NCI-H146 treated with DMSO at 0.1 percent for 48 hours (cell line): ENCODE measurements around the gene MCF2L2.
"Not testable (repeated sequence)": the region's sequence is repeated elsewhere in the genome, so short reads cannot be mapped to it uniquely, and the experiment has no call there.

Source experiments
- DNase-seq: peaks from one replicate; lab custom pipeline; 2025; ENCODE audit not compliant: unreplicated experiment; lab: John Stamatoyannopoulos, UW

MCF2L2 gene

DNA sequence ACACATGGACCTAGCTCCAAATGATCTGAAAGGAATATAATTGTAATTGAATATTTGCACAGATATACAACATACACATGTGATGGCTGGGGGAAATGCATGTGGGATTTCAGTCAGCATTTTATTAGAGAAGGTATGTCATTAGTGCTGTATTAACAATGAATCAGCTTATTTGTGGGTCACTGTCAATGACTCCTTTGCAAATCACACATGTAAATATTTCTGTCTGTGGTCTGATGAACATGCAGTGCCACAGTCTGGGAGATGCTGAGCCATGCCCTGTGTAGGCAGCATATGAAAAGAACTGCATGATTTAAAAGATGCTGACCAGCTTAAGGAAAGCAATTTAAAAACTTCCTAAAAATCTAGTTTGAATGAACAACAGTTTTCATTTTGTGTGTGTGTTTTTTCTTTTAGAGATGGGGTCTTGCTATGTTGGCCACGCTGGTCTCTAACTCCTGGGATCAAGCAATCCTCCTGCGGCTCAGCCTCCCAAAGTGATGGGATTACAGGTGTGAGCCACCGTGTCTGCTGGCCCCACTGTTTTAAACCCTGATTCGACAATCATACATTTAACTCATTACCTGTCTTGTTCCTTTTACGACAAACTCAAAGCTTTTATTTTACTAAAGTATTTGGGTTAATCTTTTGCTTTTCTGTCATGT, 176.2 kb downstream of the MCF2L2 start:
- DNase-seq, result no peak

DNA sequence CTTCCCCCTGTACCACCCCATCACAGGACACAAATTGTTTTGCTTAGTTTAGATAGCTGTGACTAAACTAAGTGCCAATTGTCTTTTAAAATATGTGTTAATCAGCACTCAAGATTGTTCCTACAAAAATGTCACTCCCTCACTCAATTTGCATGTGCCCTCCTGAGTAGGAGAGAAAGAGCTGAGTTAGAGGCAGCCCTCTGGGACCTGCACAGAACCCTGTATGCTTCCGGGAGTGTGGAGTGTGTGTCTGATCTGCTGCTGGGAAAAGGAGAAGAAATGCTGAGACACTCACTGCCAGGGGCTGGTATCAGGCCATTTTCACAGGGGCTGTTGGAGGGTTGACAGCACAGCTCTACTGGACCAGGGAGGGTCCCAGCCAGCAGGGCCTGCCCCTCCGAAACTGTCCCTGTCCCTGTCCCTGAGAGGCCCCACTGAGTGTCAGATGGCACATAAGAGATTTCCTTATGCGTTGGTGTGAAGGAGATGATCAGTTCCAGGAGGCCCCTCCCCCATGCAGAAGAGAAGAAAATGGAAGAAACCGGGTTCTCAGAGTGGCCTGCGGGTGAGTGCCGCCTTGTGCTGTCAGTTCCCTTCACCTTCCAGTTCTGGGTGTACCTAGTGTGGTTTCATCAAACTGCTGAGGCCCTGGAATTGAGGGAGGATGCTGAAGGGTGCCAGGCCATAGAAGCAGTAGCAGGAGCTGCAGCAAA, 179.3 kb downstream of the MCF2L2 start:
- no peak for DNase-seq

DNA sequence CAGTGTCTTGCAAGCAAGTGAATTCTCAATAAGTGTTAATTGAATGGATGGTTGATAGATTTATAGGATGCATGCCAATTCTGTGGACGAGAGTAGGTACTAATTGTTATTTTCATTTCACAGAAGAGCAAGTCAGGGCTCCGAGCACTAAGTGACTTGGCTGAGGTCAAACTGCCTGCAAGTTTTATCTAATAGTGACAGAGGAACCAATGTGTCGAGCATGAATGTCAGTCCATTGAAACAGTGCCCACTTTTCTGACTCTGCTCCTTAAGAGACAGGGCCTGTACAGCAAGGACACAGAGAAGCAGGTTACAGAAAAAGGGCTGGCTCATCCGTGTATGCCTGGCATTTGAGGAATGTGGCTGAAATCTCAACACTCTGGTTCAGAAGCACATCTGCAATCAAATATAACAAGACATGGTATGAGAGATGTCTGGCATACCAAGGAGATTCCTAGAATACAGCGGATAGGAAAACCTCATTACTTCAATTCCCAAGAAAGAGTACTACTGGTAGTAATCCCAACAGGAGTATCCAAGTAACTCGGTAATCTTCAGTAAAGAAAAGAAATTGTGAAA, 181.3 kb downstream of the MCF2L2 start:
- DNase-seq, result no peak

DNA sequence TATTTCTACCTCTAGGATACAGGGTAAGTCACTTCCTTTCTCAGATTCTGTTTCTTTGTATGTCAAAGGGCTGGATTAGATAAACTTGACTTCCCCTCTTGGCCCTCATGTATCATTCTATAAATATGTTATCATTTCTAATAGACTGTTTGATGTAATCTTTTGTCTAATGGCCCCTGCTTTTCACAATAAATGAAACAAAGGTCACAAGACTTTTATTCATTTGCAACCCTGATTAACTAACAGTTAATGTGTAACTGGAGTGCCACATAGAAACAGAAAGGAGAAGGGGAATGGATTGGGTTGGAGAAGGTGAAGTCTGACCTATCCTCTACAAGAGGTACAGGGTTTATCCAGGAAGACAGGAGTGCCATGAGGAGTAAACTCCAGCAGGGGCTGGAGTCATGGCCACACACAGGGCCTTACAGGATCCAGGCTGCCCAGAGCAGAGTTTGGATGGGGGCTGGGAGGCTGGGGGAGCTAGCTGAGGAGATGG, 183.4 kb downstream of the MCF2L2 start:
- no peak for DNase-seq

DNA sequence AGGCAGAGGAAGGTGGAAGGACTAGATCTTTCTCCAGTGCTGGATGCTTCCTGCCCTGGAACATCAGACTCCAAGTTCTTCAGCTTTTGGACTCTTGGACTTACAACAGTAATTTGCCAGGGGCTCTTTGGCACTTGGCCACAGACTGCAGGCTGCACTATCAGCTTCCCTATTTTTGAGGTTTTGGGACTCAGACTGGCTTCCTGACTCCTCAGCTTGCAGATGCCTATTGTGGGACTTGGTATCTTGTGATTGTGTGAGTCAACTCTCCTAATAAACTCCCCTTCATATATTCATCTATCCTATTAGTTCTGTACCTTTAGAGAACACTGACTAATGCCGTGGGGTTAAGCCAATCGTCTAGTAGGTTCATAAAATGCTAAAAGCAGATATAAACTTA, 184.2 kb downstream of the MCF2L2 start:
- no peak for DNase-seq

DNA sequence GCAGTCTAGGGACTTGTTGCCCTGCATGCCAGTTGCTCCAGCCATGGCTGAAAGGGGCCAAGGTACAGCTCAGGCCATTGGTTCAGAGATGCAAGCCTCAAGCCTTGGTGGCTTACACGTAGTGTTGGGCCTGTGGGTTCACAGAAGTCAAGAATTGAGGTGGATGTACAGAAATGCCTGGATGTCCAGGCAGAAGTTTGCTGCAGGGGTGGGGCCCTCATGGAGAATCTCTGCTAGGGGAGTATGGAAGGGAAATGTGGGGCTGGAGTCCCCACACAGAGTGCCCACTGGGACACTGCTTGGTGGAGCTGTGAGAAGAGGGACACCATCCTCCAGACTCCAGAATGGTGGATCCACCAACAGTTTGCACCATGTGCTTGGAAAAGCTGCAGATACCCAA, 186.0 kb downstream of the MCF2L2 start:
- DNase-seq, result no peak

DNA sequence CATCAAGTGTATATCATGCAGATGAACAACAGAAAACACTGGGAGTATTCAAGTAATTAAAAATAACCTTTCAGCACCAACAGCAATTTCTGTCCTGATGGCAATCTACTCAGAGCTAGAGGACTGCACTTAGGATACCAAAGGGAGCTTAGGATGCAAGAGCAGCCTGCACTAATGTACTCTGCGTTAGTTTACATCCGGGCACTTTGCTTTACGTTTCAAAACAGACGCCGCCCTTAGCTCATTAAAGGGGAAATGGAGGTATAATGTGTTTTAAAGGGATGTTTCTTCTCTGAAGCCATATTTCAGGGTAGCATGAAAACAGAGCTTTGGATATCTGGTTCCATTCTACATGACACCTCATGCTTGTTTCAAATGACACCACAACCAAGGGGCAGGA, 189.4 kb downstream of the MCF2L2 start:
- DNase-seq, result no peak

DNA sequence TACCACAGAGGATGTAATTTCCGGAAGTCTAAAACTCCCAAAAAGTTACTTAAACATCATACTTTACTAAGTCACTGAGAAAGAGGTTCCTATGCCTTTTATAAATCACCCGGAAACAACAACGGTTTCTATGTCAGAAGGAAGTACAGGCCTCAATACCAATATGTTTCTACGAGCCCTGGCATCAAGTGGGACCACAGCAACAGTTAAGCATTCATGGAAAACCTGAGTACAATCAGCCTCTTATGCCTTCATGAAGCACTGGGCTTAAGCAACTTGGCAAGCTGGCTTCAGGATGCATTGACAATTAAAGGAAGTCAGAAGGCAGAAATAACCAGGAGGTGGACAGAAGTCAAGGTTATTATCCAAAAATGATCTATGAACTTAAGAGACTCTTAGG, 194.5 kb downstream of the MCF2L2 start:
- DNase-seq, result no peak

DNA sequence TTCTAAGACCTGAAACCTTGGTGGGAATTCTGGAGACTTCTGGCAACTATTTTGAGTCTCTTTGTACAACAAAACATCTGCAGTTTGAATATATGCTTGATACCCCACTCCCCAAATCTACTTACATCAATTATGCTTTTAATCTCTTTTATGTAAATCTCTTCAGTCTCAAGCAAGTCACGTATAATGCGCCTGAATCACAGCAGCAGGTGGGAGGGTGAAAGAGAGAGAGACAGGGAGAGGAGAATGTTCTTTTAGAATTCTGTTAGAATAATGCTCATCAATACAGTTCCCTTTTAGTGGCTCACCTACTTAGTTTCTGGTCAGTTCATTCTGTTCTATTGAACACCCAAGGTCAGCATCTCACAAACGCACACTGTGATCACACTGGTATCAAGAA, 197.6 kb downstream of the MCF2L2 start:
- no peak for DNase-seq

DNA sequence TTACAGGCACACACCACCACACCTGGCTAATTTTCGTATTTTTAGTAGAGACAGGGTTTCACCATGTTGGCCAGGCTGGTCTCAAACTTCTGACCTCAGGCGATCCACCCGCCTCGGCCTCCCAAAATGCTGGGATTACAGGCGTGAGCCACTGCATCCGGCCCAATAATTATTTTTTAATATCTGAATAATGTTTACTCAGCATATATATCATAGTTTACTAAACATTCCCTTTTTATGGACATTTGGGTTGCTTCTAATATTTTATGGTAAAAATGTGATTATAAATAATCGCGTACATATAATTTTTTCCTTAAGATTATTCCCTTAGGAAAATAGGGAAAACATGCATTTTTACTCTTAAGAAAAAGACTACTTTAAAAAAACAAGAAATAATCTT, 198.2 kb downstream of the MCF2L2 start:
- DNase-seq, result not testable (repeated sequence)

DNA sequence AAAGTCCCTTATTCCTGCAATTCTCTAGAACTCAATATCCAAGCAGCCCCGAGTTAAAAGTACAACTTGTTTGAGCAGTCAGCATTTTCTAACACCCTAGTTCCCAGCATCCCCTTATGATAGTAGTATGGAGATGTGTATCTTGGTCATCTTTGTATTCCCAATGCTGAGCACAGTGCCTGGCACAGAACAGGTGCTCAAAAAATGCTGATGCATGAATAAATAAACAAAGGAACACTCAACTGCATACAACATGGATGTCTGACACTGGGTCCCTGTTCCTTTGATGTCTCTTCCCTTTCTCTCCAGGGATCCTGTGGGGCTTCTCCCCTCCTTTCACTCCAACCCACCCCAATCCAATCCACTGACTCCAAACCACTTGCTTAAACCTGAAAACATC, 199.2 kb downstream of the MCF2L2 start:
- no peak for DNase-seq

DNA sequence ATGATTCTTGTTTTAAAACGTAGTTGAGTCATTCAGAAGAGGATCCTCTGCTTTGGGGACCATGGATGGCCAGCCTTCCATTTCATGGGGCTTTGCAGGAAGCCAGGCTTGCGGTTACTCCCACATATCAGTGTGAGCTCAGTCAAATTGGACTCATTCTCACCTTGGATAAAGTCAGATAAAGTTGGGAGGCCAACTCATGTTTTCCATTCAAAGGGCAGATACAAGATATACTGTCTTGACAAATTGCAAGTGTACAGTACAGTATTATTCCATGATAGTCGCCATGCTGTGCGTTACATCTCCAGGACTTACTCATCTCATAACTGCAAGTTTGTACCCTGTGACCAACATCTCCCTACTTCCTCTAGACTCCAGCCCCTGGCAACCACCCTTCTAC, 200.8 kb downstream of the MCF2L2 start:
- DNase-seq, result no peak

DNA sequence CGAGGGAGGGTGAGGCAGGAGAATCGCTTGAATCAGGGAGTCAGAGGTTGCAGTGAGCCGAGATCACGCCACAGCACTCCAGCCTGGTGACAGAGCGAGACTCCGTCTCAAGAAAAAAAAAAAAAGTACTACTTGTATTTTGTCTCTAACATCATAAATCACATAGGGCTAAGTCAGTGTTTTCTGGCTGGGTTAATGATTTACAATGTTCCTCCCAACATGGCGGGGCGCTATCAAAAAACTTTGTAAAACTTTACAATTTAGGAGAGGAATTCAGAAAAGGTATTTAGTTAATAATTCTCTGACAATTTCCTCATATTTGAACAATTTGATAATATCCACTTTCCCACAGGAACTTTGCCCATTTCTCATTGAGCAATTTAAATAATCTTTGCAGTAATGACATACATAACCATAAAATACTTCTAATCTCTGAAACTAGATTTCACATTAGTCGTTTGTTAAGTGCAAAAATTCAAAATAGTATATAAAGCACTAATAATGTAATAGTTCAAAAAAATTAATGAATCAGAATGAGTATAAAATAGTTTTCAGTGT, 202.0 kb downstream of the MCF2L2 start:
- DNase-seq, result no peak

DNA sequence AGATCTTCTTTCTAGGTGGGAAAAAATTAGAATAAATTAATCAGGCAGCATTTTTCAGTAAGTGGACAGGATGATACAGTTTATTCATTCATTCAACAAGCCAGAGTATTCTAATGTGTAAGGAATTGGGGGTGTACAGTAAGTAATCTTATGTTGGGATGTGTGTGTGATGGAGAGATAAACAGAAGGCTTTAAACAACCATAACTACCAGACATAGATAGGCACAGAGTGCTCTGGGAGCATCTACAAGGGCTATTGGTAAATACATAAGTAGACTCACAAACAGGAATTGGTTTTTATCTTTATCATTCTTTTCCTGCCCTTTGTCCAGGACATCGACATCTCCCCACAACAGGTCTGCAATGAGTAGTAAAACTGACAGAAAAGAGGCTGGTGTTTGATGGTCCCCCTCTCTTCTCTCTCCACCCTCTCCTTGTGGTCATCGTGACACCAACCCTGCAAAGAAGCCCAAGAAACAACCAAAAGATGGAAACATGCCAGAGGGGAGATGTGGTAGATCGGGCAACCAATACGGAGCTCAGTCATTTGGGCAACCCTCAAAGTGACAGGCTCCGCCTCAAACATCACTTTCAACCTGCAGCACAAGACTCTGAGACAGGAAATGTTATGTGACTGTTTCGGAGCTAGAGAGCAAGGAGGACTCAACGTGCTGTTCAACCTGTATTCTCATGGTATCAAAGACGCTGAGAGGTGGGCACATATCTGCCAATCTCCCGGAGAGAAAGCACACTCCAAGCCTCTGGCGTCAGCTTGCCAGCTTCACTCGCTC, 204.0 kb downstream of the MCF2L2 start:
- no peak for DNase-seq

DNA sequence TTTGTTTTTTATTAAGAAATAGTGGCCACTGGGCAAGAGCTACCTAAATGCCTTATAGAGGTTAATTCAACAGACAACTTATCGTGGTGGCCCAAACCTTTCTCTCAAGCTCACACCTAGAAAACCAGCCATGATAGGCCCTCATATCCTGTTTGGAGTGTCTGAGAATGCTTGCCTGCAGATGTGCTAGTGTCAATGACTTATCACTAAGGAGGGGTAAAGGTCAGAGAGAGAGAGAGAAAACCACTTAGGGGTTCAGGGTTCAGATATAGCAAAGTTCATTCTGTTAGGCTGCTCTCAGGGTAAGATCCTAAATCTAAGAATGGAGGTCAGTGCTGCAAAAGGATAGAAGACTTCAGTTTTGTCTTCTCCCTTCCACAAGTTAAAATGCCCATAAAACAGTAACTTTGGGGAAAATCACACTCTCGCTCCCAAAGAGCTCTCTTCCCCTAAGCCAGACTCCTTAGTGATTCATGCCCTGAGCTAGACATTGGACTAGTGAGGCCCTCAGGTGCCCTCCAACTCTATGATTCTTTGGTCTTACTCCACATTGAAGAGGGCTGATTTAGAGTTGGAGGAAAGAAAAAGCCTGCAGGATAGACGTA, 205.7 kb downstream of the MCF2L2 start:
- DNase-seq, result no peak

DNA sequence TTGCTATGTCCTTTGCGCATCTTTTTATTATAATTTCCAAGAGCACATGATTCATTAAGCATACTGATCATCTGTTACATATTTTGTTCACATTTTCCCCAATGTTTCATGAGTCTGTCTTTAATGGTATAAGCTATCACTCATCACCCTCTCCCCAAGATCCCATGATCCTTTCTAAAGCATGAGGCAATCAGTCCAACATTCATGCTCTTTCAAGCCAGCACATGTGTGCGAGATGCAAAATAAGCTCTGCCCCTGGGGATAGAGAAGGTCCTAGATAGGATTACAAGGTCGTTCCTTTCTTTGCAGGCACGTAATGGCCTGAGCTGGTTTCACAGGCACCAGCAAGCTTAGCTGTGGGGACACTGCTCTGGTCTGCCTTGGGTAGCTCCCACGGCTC, 207.6 kb downstream of the MCF2L2 start:
- no peak for DNase-seq

DNA sequence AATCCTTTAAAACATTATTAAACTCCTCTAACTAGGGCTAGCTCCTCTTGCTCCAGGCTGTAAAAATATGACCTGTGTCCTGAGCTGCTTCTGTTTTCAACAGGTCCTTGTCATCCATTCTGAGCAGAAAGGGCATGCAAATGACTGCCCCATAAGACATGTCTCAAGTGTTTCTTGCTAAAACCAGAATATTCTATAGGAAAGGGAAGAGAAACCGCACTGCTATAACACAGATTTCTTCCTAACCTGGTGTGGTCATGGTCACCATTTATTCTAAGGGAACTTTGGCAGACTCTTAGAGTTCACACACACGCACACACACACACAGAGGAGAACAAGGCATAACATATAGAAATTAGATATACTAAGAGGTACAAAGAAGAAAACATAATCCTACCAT, 209.6 kb downstream of the MCF2L2 start:
- DNase-seq, result no peak

DNA sequence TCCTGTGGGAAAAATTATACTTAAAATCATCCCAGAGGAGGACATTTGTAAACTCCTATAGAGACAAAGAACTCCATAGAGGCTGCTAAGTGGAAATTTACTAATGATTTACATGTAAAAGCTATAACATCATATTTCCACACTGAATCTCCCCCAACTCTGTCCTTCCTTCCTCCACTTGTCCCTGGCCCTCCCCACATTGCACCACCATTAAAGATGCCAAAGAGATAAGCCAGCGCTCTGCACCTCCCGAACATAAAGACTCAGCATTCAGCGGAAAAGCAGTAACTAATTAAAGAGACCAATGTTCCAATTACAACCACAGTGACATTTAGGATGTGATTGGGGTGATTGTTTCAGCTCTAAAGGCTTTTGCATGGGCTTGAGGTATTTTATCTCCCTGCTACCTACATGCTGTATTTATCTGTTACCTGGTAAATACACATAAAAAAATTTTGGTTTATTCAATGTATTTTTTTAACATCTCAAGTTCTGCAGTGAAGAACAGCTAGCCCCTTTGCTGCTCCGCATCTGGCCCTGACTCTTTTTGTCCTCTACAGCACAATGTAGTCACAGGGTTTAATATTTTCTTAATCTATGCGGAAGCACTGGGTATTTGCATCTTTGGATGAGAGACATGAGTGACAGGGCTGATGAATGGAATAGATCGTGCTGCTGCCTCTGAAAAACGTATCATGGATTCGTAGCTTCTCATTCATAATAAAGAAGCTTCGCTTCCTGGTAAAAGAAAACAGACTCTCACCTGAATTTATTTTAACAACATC, 210.7 kb downstream of the MCF2L2 start:
- no peak for DNase-seq

DNA sequence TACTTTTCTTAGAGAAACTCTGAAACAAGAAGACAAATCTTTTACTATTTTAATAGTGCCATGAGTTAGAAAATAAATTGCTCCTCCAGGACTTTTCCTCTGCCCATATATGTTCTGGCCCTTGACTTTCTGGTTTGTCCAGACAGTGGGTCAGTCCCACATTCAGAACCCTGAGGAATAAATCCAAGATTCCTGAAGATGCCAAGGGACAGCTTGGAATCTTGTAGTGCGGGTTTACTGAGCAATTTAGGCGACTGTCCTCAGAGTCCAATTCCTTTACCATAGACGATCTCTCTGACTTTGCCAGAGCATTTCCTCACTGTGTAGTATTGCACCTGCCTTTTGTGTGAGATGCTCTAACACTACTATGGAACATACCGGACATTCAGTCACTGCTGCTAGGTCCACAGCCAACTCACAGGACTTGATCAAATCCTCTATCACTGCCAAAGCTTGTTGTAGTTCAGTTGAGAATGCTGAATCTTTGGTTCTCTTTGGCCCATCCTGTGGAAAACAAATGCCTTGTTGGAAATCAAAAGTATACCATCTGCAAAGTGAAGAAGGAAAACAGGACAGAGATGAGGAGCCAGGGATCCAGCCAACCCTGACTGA, 212.7 kb downstream of the MCF2L2 start:
- no peak for DNase-seq

DNA sequence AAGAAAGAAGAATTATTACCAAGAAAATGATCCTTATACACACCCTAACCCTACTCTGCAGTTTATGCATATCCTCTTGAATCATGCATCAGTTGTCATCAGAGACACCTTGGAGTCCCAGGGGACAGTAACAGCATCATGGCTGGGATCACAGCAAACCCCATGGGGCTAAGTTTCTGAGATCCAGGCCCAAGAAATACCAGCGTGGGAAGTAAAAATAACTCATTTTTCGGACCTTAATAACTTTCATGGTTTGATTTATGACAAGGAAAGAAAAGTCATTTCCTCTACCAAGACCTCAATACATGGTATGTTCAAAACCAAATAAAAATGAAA, 214.2 kb downstream of the MCF2L2 start:
- DNase-seq, result no peak
